Activated CD4-positive, alpha-beta T cell treated with anti-CD3 and anti-CD28 coated beads, Interleukin-2, amount 50 U/mL, for 48 hours (primary cell): ENCODE measurements around the gene HOMEZ.
"Not testable (repeated sequence)": the region's sequence is repeated elsewhere in the genome, so short reads cannot be mapped to it uniquely, and the experiment has no call there.

ENCODE experiments used
- DNase-seq, 2 experiments: peaks; one replicate each; pipeline ENCODE4 v3.0.0-alpha.2; 2020

HOMEZ gene

GRCh38 chr14:23275412-23275811, 10.5 kb downstream of the HOMEZ start:
- no peak for DNase-seq

GRCh38 chr14:23269193-23269592, 16.7 kb downstream of the HOMEZ start:
- no peak for DNase-seq

- DNase-seq = not testable (repeated sequence)
Measured at GRCh38 chr14:23260849-23261248, 25.1 kb downstream of the HOMEZ start.

GRCh38 chr14:23259426-23259825, 26.5 kb downstream of the HOMEZ start:
- no peak for DNase-seq

- no peak for DNase-seq
Measured at GRCh38 chr14:23258256-23258655, 27.7 kb downstream of the HOMEZ start.

- DNase-seq = no peak
Measured at GRCh38 chr14:23252420-23253333, 33.3 kb downstream of the HOMEZ start.

- DNase-seq = no peak
Measured at GRCh38 chr14:23252006-23252405, 33.9 kb downstream of the HOMEZ start.

- no peak for DNase-seq
Measured at GRCh38 chr14:23249824-23250223, 36.1 kb downstream of the HOMEZ start.

- DNase-seq = no peak
Measured at GRCh38 chr14:23248601-23249000, 37.3 kb downstream of the HOMEZ start.

GRCh38 chr14:23245282-23245681, 40.6 kb downstream of the HOMEZ start:
- no peak for DNase-seq

- no peak for DNase-seq
Measured at GRCh38 chr14:23243066-23243465, 42.9 kb downstream of the HOMEZ start.

GRCh38 chr14:23242076-23242475, 43.9 kb downstream of the HOMEZ start:
- no peak for DNase-seq

GRCh38 chr14:23241061-23241715, 44.7 kb downstream of the HOMEZ start:
- not testable (repeated sequence) for DNase-seq

- DNase-seq = no peak
Measured at GRCh38 chr14:23240661-23241060, 45.3 kb downstream of the HOMEZ start.

- peak; percentile 90 to 93 for DNase-seq
Measured at GRCh38 chr14:23237772-23238594, 47.9 kb downstream of the HOMEZ start, which contains the start of gene RNF212B. TSS of gene RNF212B (plus strand) at chr14:23237936. CDS start at chr14:23240346, 2,410 bp downstream.

- DNase-seq = not testable (repeated sequence)
Measured at GRCh38 chr14:23232241-23232808, 53.6 kb downstream of the HOMEZ start.

GRCh38 chr14:23228812-23229211, 57.1 kb downstream of the HOMEZ start:
- no peak for DNase-seq

GRCh38 chr14:23227566-23227965, 58.4 kb downstream of the HOMEZ start:
- no peak for DNase-seq

- not testable (repeated sequence) for DNase-seq
Measured at GRCh38 chr14:23224958-23225357, 61.0 kb downstream of the HOMEZ start.
